ENCODE measurements around the gene NEU1. TPM values are rescaled to one million over a fixed set of nuclear protein-coding genes. Genes with fewer than 3 reads are reported as not detected.
A peak's percentile ranks its signal among the peaks of the same experiment; 100 is the strongest.
"Not testable (repeated sequence)": the region's sequence is repeated elsewhere in the genome, so short reads cannot be mapped to it uniquely, and the experiment has no call there.

The NEU1 gene
- total RNA-seq, 2 experiments from 2014 or later, result 8.7 to 9.8 TPM

GRCh38 chr6:31822036-31822821 lies 40.4 kb downstream of the NEU1 start:
- no peak for TF ChIP-seq CTCF (IDR thresholded peaks at IDR 0.05)
- Mint-ChIP-seq H3K4me3 (peak overlapping the region; percentile 80), H3K27me3 (no peaks in the 10 kb centered on the region), H3K27ac (peak overlapping the region; percentile 96), H3K36me3 (ENCODE audit: low read depth) (peaks cover 6% of the 10 kb centered on the region), H3K4me1 (ENCODE audit: low read depth) (peaks cover 62% of the 10 kb centered on the region), H3K9me3 (no peaks in the 10 kb centered on the region)
- DNase-seq (peak; percentile 74), ATAC-seq (peak; percentile 45)
- CTCF ChIA-PET, result interaction anchor here (1.2 to 1.9 kb wide), 4 partner anchors 9 to 92 kb away, joined by 3 to 7 read pairs (median 6); no protein-coding TSS in a partner anchor
- POLR2A ChIA-PET, result interaction anchor here (0.7 to 2.3 kb wide), 8 partner anchors 8 to 248 kb away, joined by 3 to 11 read pairs (median 4); no protein-coding TSS in a partner anchor
- intact Hi-C loops (cut with micrococcal nuclease), result loop anchor here (10.0 kb wide), 1 partner anchor 257 kb away; no protein-coding TSS in a partner anchor

GRCh38 chr6:31821301-31822035 lies 41.2 kb downstream of the NEU1 start:
- peaks cover 56% of the 10 kb centered on the region for H3K4me1 Mint-ChIP-seq (ENCODE audit: low read depth)
- no peaks in the 10 kb centered on the region for H3K27me3 Mint-ChIP-seq
- DNase-seq (peak; percentile 80), ATAC-seq (peak; percentile 44)
- intact Hi-C loops (cut with micrococcal nuclease), result loop anchor here (10.0 kb wide), 1 partner anchor 257 kb away; no protein-coding TSS in a partner anchor
- no peak for TF ChIP-seq CTCF (IDR thresholded peaks at IDR 0.05)
- H3K36me3 Mint-ChIP-seq (ENCODE audit: low read depth), result peaks cover 6% of the 10 kb centered on the region
- H3K9me3 Mint-ChIP-seq, result no peaks in the 10 kb centered on the region
- peak overlapping the region; percentile 96 for H3K27ac Mint-ChIP-seq
- ChIA-PET POLR2A (interaction anchor here (1.0 to 2.3 kb wide), 6 partner anchors 7 to 247 kb away, joined by 3 to 11 read pairs (median 4); no protein-coding TSS in a partner anchor), CTCF (interaction anchor here (1.3 to 1.6 kb wide), 3 partner anchors 10 to 92 kb away, joined by 3 to 7 read pairs (median 3); partner anchors contain the start of gene LSM2)
- H3K4me3 Mint-ChIP-seq, result peak overlapping the region; percentile 80

DNA sequence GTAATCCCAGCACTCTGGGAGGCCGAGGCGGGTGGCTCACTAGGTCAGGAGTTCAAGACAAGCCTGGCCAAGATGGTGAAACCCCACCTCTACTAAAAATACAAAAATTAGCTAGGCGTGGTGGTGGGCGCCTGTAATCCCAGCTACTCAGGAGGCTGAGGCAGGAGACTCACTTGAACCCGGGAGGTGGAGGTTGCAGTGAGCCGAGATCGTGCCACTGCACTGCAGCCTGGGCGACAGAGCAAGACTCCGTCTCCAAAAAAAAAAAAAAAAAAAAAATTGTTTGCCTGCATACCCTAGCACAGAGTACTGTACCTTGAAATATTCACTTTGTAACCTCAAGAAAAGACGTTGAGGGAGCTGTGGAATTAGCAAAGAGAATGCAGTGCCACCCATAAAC lies 42.2 kb downstream of the NEU1 start:
- ATAC-seq; DNase-seq; H3K36me3 Mint-ChIP-seq (ENCODE audit: low read depth); H3K9me3 Mint-ChIP-seq; H3K27me3 Mint-ChIP-seq: not testable (repeated sequence)
- POLR2A ChIA-PET, result interaction anchor here (0.8 to 1.4 kb wide), 3 partner anchors 8 to 156 kb away, joined by 3 to 4 read pairs (median 3); partner anchors contain the start of genes CSNK2B and GPANK1
- CTCF ChIA-PET, result interaction anchor here (1.3 kb wide), 1 partner anchor 13 kb away, joined by 3 read pairs; the partner anchor contains the start of gene LSM2
- intact Hi-C loops (cut with micrococcal nuclease), result loop anchor here (10.0 kb wide), 1 partner anchor 256 kb away; no protein-coding TSS in a partner anchor
- Mint-ChIP-seq H3K27ac (peak overlapping the region; percentile 96), H3K4me1 (ENCODE audit: low read depth) (peaks cover 46% of the 10 kb centered on the region), H3K4me3 (peak overlapping the region; percentile 80)

GRCh38 chr6:31819871-31820299 lies 42.7 kb downstream of the NEU1 start:
- Mint-ChIP-seq H3K27ac (no peak overlapping the region), H3K27me3 (no peaks in the 10 kb centered on the region), H3K36me3 (ENCODE audit: low read depth) (peaks cover 6% of the 10 kb centered on the region), H3K4me1 (ENCODE audit: low read depth) (peaks cover 43% of the 10 kb centered on the region), H3K4me3 (no peak overlapping the region), H3K9me3 (no peaks in the 10 kb centered on the region)
- DNase-seq (no peak), ATAC-seq (no peak)
- no peak for TF ChIP-seq CTCF (IDR thresholded peaks at IDR 0.05)
- ChIA-PET CTCF (no interaction called here), POLR2A (interaction anchor here (0.8 to 1.5 kb wide), 4 partner anchors 24 to 155 kb away, joined by 3 to 4 read pairs (median 4); partner anchors contain the start of genes CSNK2B and GPANK1)
- intact Hi-C loops (cut with micrococcal nuclease), result loop anchor here (10.0 kb wide), 1 partner anchor 255 kb away; no protein-coding TSS in a partner anchor

DNA sequence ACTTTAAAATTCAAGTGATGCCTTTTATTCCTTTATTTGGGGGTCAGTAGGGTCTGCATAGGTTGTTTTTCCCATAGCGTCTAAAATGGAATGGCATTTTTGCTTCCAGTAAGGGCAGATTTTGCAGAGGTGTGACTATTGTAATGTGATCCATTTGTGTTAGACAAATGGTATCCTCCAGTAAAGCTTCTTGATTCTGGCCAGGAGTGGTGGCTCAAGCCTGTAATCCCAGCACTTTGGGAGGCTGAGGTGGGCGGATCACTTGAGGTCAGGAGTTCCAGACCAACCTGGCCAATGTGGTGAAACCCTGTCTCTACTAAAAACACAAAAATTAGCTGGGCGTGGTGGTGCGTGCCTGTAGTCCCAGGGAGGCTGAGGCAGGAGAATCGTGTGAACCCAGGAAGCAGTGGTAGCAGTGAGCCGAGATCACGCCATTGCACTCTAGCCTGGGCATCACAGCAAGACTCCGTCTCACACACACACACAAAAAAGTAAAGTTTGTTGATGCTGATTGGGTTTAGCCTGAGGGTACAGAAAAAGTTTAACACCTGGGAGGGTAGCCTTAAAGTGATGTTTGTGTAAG lies 44.6 kb downstream of the NEU1 start:
- H3K9me3 Mint-ChIP-seq; intact Hi-C loops (cut with micrococcal nuclease); DNase-seq; H3K27me3 Mint-ChIP-seq; H3K36me3 Mint-ChIP-seq (ENCODE audit: low read depth); ATAC-seq: not testable (repeated sequence)
- ChIA-PET CTCF (interaction anchor here (0.6 to 1.4 kb wide), 8 partner anchors 8 to 81 kb away, joined by 3 to 9 read pairs (median 3); partner anchors contain the start of genes CLIC1 and LSM2), POLR2A (interaction anchor here (1.0 to 2.1 kb wide), 4 partner anchors 11 to 84 kb away, joined by 3 to 9 read pairs (median 5); partner anchors contain the start of gene LSM2)
- Mint-ChIP-seq H3K4me1 (ENCODE audit: low read depth) (peaks cover 49% of the 10 kb centered on the region), H3K4me3 (peak overlapping the region; percentile 76), H3K27ac (peak overlapping the region; percentile 90)

DNA sequence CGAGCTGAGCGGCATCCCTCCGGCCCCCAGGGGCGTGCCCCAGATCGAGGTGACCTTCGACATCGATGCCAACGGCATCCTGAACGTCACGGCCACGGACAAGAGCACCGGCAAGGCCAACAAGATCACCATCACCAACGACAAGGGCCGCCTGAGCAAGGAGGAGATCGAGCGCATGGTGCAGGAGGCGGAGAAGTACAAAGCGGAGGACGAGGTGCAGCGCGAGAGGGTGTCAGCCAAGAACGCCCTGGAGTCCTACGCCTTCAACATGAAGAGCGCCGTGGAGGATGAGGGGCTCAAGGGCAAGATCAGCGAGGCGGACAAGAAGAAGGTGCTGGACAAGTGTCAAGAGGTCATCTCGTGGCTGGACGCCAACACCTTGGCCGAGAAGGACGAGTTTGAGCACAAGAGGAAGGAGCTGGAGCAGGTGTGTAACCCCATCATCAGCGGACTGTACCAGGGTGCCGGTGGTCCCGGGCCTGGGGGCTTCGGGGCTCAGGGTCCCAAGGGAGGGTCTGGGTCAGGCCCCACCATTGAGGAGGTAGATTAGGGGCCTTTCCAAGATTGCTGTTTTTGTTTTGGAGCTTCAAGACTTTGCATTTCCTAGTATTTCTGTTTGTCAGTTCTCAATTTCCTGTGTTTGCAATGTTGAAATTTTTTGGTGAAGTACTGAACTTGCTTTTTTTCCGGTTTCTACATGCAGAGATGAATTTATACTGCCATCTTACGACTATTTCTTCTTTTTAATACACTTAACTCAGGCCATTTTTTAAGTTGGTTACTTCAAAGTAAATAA lies 45.3 kb downstream of the NEU1 start:
- ChIA-PET CTCF (interaction anchor here (0.6 to 1.4 kb wide), 7 partner anchors 9 to 86 kb away, joined by 3 to 9 read pairs (median 3); partner anchors contain the start of gene LSM2), POLR2A (interaction anchor here (1.0 to 2.1 kb wide), 3 partner anchors 10 to 80 kb away, joined by 3 to 9 read pairs (median 6); partner anchors contain the start of gene LSM2)
- H3K9me3 Mint-ChIP-seq; H3K36me3 Mint-ChIP-seq (ENCODE audit: low read depth); H3K27me3 Mint-ChIP-seq; intact Hi-C loops (cut with micrococcal nuclease); DNase-seq: not testable (repeated sequence)
- Mint-ChIP-seq H3K4me3 (peak overlapping the region; percentile 76), H3K4me1 (ENCODE audit: low read depth) (peaks cover 49% of the 10 kb centered on the region), H3K27ac (peak overlapping the region; percentile 90)
- ATAC-seq, result peak; percentile 32

Data from activated CD8-positive, alpha-beta T cell treated with anti-CD3 and anti-CD28 coated beads for 36 hours (primary cell).